HG02610 (cell line): ENCODE data around the gene CNOT3.

Experiments
- ATAC-seq: cut with Tn5 transposase; IDR thresholded peaks from one replicate; pipeline ENCODE4 v1.9.1; 2021; ENCODE audit warnings: mild to moderate bottlenecking, moderate library complexity; ENCODE audit not compliant: unreplicated experiment

The CNOT3 gene

GRCh38 chr19:54115109-54116063, 22.2 kb upstream of the CNOT3 start, which contains the start of the genes PRPF31 and TFPT:
TSS of gene PRPF31 (plus strand) at chr19:54115754. CDS start at chr19:54118279, 2,525 bp downstream.
TSS of gene TFPT (minus strand) at chr19:54115657. CDS start at chr19:54115269, 388 bp downstream.
- ATAC-seq, result peak; percentile 81

- no peak for ATAC-seq
Observed at GRCh38 chr19:54121259-54121658, 16.3 kb upstream of the CNOT3 start.

DNA sequence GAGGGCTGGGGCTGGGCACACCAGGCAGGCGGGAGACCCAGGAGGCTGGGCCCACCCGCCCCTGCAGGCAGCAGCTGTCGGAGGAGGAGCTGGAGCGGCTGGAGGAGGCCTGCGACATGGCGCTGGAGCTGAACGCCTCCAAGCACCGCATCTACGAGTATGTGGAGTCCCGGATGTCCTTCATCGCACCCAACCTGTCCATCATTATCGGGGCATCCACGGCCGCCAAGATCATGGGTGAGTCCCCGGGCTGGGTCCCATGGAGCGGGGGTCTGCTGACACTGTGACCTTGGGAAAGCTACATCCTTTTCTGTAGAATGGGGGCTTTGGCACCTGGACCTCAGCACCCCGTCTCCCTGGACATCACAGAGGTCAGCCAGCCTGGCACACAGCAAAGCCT, 13.9 kb upstream of the CNOT3 start:
- ATAC-seq, result no peak

- no peak for ATAC-seq
Observed at GRCh38 chr19:54124393-54124792, 13.2 kb upstream of the CNOT3 start.

GRCh38 chr19:54125713-54126112, 11.8 kb upstream of the CNOT3 start:
- ATAC-seq, result no peak

DNA sequence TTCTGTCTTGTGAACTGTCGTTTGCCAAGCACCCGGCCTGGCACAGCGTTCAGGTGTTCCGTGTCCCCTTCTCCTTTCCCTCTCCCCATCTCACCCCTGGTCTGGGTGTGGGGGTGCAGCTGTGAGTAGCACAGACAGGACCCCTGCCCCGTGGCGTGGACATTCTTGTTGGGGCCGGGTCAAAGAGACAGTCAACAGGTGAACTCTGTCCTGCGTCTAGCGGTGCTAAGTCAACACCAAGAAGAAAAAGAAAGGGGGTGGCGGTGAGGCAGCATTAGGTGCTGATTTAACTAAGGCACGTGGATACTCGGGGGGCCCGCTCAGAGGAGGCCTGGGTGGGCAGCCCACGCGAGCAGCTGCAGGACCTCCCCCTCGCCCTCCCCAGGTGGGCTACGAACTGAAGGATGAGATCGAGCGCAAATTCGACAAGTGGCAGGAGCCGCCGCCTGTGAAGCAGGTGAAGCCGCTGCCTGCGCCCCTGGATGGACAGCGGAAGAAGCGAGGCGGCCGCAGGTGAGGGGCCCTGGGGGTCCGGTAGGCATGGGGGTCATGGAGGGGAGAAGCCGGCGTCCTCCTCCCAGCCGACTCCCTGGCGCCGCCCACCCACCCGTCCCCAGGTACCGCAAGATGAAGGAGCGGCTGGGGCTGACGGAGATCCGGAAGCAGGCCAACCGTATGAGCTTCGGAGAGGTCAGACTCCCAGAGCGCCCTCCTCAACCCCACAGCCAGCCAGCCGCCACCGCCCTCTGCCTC, 9.7 kb upstream of the CNOT3 start:
- ATAC-seq, result no peak

- no peak for ATAC-seq
Observed at GRCh38 chr19:54128441-54128725, 9.2 kb upstream of the CNOT3 start.

GRCh38 chr19:54128796-54129616, 8.6 kb upstream of the CNOT3 start:
- no peak for ATAC-seq

- no peak for ATAC-seq
Observed at GRCh38 chr19:54129617-54129996, 8.0 kb upstream of the CNOT3 start.

DNA sequence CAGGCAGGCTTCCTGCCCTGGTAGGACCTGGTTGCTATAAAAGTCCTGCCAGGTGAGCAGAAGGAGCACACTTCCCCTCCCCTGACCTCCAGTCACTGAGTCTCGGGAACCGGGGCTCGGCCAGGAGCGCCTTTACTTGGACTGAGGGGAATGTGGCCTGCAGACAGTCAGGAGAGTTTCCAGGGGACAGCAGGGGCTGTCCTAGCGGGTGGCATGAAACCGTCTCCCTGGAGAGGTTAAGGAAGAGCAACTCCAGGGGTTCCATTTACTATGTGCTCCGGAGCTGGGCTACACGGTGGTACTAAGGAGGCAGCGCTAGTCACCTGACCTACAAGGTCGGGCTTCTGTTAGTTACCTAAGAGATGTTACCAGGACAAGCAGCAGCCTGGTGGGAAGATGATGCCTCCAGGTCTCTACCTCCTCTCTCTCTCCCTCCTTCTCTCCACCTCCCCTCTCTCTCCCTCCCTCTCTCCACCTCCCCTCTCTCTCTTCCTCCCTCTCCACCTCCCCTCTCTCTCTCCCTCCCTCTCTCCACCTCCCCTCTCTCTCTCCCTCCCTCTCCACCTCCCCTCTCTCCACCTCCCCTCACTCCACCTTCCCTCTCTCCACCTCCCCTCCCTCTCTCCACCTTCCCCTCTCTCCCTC, 4.1 kb upstream of the CNOT3 start:
- no peak for ATAC-seq

DNA sequence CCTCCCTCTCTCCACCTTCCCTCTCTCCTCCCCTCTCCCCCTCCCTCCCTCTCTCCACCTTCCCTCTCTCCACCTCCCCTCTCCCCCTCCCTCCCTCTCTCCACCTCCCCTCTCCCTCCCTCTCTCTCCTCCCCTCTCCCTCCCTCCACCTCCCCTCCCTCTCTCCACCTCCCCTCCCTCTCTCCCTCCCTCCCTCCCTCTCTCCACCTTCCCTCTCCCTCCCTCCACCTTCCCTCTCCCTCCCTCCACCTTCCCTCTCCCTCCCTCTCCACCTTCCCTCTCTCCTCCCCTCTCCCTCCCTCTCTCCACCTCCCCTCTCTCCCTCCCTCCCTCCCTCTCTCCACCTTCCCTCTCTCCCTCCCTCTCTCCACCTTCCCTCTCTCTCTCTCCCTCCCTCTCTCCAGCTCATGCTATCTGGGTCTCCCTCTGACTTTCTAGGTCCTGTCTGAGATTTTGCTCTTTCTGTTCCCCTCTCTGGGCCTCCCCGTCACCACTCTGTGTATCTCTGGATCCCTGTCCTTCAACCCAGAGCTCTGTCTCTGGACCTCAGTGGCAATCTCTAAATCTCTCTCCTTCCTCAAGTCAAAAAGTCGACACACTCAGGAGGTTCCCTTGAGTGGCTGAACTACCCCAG, 3.5 kb upstream of the CNOT3 start:
- ATAC-seq, result no peak

DNA sequence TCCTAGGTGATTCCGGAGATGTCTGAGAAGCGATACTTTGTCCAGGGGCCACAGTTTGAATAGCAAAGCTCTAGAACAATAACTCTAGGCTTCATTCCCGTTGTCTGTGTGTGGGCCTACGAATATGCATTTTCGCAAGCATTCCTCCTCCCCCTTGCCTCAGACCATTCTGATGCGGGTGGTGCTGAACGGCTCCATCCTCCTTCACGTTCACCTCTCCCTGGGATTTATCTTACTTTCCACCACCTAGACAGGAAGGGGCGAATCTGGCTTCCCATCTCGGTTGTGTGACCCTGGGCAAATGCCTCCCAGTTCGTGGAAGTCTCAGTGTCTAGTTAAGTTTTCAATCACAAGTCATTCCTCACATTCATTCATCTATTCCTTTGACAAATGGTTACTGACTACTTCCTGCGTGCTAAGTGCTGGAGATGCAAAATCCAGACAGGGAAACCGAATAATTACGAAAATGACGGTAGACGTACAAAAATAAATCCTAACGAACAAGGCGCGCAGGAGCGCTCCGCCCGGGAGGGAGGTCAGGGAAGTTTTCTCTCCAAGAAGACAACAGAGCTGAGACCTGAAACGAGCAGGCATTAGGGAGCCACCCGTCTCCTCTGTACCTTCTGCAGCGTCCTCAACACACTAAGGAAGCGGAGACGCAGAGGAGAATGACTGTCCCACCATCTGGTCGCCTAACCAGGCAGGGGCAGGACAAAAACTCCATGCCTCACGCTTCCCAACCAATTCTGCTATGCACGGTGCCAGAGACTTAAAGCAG, 1.3 kb upstream of the CNOT3 start:
- no peak for ATAC-seq

- peak; percentile 78 for ATAC-seq
Observed at GRCh38 chr19:54136864-54137698, 481 bp upstream of the CNOT3 start.

- ATAC-seq, result no peak
Observed at GRCh38 chr19:54138489-54139256, 1.1 kb downstream of the CNOT3 start.

GRCh38 chr19:54141356-54141755, 3.8 kb downstream of the CNOT3 start:
- ATAC-seq, result no peak

DNA sequence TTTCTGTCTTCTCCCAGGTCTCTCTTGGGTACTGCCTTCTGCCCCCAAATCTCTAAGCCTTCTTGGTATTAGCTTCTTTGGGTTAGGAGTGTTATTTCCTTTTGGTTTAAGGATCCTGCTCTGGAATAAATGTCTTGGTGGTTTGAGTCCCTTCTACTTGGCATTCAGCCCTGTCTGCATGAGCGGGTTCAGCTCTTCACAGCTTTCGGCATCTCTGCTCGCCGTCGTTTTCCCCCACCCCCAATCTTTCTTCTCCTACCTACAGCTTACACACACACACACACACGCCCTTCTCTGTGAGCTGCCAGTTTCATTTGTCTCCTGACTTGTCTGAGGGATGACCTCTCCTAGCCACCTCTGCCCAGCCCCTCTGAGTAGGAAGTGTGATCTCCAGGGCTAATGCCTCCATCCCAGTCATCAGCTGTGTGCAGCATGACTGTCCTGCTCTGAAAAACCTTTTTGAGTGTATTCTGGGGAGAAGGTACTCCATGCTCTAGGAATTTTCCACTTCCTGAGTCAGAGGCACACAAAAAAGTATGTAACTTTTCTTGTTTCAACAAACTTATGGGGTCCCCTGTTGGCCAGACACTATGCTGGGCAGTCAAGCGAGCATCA, 4.7 kb downstream of the CNOT3 start:
- ATAC-seq, result no peak

- no peak for ATAC-seq
Observed at GRCh38 chr19:54145541-54146158, 8.1 kb downstream of the CNOT3 start.
